Astrocyte of the cerebellum (primary cell): ENCODE measurements around the gene TRAPPC3L.
A peak's percentile ranks its signal among the peaks of the same experiment; 100 is the strongest.

Source experiments
- DNase-seq: peaks from one replicate; pipeline ENCODE4 v3.0.0-alpha.2; 2011; ENCODE audit warnings: low read depth
- H3K4me3 ChIP-seq: 2 replicates; pipeline ENCODE4 v1.5.1; 2011; ENCODE audit warnings: mild to moderate bottlenecking, low read depth, low read length, moderate library complexity
- CTCF ChIP-seq: IDR thresholded peaks from 2 replicates; pipeline ENCODE4 v1.5.1; 2012; ENCODE audit warnings: low read length, low read depth, moderate library complexity, mild to moderate bottlenecking; ENCODE audit errors: missing control alignments
- in situ Hi-C: cut with HindIII; loops from 2 replicates; pipeline ENCODE4 v1.10.0; 2017; ENCODE audit warnings: low sequenced_read_pairs

The TRAPPC3L gene

GRCh38 chr6:116450185-116450710 is 95.2 kb downstream of the TRAPPC3L start:
- DNase-seq: no peak
- no peak overlapping the region for H3K4me3 ChIP-seq
- TF ChIP-seq CTCF: no peak
- in situ Hi-C loops: no loop called here

- TF ChIP-seq CTCF: no peak
- H3K4me3 ChIP-seq: no peak overlapping the region
- in situ Hi-C loops: no loop called here
- no peak for DNase-seq
These were observed 95.9 kb downstream of the TRAPPC3L start for GRCh38 chr6:116449565-116449964.

GRCh38 chr6:116447496-116448011 is 97.9 kb downstream of the TRAPPC3L start:
- DNase-seq: peak; percentile 85
- no peak for TF ChIP-seq CTCF
- in situ Hi-C loops: no loop called here
- H3K4me3 ChIP-seq: no peak overlapping the region

GRCh38 chr6:116447052-116447451 is 98.4 kb downstream of the TRAPPC3L start:
- no peak for DNase-seq
- in situ Hi-C loops: no loop called here
- no peak overlapping the region for H3K4me3 ChIP-seq
- no peak for TF ChIP-seq CTCF

GRCh38 chr6:116446399-116446798 is 99.1 kb downstream of the TRAPPC3L start:
- H3K4me3 ChIP-seq: no peak overlapping the region
- no peak for DNase-seq
- no peak for TF ChIP-seq CTCF
- in situ Hi-C loops: no loop called here

- in situ Hi-C loops: no loop called here
- DNase-seq: no peak
- TF ChIP-seq CTCF: no peak
These were observed 100.4 kb downstream of the TRAPPC3L start for GRCh38 chr6:116445102-116445501.

More at GRCh38 chr6:116445102-116445501, 100.4 kb downstream of the TRAPPC3L start:
- no peak overlapping the region for H3K4me3 ChIP-seq
